Measurements from ENCODE around the gene KIF26B.
"Not testable (repeated sequence)": the region's sequence is repeated elsewhere in the genome, so short reads cannot be mapped to it uniquely, and the experiment has no call there.

KIF26B gene

GRCh38 chr1:245334827-245335490 is 180.2 kb downstream of the KIF26B start:
- TF ChIP-seq, protein P1, sequence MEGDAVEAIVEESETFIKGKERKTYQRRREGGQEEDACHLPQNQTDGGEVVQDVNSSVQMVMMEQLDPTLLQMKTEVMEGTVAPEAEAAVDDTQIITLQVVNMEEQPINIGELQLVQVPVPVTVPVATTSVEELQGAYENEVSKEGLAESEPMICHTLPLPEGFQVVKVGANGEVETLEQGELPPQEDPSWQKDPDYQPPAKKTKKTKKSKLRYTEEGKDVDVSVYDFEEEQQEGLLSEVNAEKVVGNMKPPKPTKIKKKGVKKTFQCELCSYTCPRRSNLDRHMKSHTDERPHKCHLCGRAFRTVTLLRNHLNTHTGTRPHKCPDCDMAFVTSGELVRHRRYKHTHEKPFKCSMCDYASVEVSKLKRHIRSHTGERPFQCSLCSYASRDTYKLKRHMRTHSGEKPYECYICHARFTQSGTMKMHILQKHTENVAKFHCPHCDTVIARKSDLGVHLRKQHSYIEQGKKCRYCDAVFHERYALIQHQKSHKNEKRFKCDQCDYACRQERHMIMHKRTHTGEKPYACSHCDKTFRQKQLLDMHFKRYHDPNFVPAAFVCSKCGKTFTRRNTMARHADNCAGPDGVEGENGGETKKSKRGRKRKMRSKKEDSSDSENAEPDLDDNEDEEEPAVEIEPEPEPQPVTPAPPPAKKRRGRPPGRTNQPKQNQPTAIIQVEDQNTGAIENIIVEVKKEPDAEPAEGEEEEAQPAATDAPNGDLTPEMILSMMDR (conservative IDR thresholded peaks at IDR 0.05; ENCODE audit: low read depth, low read length) = no peak
- DNase-seq (ENCODE audit: low read depth) = no peak
- no peak overlapping the region for H3K4me3 ChIP-seq (ENCODE audit: low read depth, low read length)

DNA sequence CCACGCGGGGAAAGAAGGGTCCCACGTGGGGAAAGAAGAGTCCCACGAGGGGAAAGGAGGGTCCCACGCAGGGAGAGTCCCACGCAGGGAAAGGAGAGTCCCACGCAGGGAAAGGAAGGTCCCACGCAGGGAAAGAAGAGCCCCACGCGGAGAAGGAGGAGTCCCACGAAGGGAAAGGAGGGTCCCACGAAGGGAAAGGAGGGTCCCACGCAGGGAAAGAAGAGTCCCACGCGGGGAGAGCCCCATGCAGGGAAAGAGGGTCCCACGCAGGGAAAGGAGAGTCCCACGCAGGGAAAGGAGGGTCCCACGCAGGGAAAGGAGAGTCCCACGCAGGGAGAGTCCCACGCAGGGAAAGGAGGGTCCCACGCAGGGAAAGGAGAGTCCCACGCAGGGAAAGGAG is 180.9 kb downstream of the KIF26B start:
- DNase-seq (ENCODE audit: low read depth) = not testable (repeated sequence)

GRCh38 chr1:245336149-245336983 is 181.6 kb downstream of the KIF26B start:
- DNase-seq (ENCODE audit: low read depth) = no peak
- TF ChIP-seq, protein P1 (conservative IDR thresholded peaks at IDR 0.05; ENCODE audit: low read depth, low read length) = no peak
- no peak overlapping the region for H3K4me3 ChIP-seq (ENCODE audit: low read depth, low read length)

More for the DNA sequence above, 180.9 kb downstream of the KIF26B start:
- H3K4me3 ChIP-seq (ENCODE audit: low read depth, low read length) = not testable (repeated sequence)

DNA sequence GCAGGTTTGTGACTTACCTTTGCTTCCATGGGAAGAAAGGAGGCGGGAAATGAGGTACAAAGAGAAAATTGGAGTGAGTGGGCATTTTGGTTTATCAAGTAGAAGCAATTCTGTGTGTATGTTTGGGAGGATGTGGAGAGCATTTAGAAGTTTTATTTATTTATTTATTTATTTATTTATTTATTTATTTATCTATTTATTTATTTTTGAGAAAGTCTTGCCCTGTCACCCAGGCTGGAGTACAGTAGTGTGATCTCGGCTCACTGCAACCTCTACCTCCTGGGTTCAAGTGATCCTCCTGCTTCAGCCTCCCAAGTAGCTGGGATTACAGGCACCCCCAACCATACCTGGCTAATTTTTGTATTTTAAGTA is 182.2 kb downstream of the KIF26B start:
- DNase-seq (ENCODE audit: low read depth); H3K4me3 ChIP-seq (ENCODE audit: low read depth, low read length): not testable (repeated sequence)

- H3K4me3 ChIP-seq (ENCODE audit: low read depth, low read length) = no peak overlapping the region
- TF ChIP-seq, protein P1 (conservative IDR thresholded peaks at IDR 0.05; ENCODE audit: low read depth, low read length) = peak; percentile 4
- no peak for DNase-seq (ENCODE audit: low read depth)
Observed at GRCh38 chr1:245337829-245338484, 183.2 kb downstream of the KIF26B start.

GRCh38 chr1:245338485-245338877 is 183.7 kb downstream of the KIF26B start:
- H3K4me3 ChIP-seq (ENCODE audit: low read depth, low read length) = no peak overlapping the region
- DNase-seq (ENCODE audit: low read depth) = no peak
- TF ChIP-seq, protein P1 (conservative IDR thresholded peaks at IDR 0.05; ENCODE audit: low read depth, low read length) = no peak

GRCh38 chr1:245341743-245342142 is 187.0 kb downstream of the KIF26B start:
- TF ChIP-seq, protein P1 (conservative IDR thresholded peaks at IDR 0.05; ENCODE audit: low read depth, low read length) = no peak

More at GRCh38 chr1:245341743-245342142, 187.0 kb downstream of the KIF26B start:
- DNase-seq (ENCODE audit: low read depth) = no peak
- no peak overlapping the region for H3K4me3 ChIP-seq (ENCODE audit: low read depth, low read length)
